Adrenal gland (tissue), 12 donors: ENCODE data around the gene OSR1. TPM values are rescaled to one million over a fixed set of nuclear protein-coding genes. Genes with fewer than 3 reads are reported as not detected.

ENCODE experiments used
- DNase-seq, 7 donors: peaks; one replicate each; pipeline ENCODE4 v3.0.0-alpha.2; 2019 to 2020
- H3K27ac ChIP-seq, 5 donors: fragments of 200-600 bp; sonication (generic) in 4 of 5; 1 replicate in 3 of 5; 2 replicates in 2 of 5; pipeline versions ENCODE4 v1.5.1 to v1.8.0; 2016 to 2020; ENCODE audit warnings: mild to moderate bottlenecking in 1 of 5
- H3K27me3 ChIP-seq: fragments of 200-600 bp; 2 replicates; pipeline ENCODE4 v1.8.0; 2021
- H3K36me3 ChIP-seq, 2 donors: fragments of 200-600 bp; replicated peaks in 1 of 2; 1 replicate in 1 of 2; 2 replicates in 1 of 2; pipeline versions ENCODE4 v1.5.1 to v1.8.0; 2018 to 2022
- H3K4me1 ChIP-seq, 2 donors: fragments of 200-600 bp; replicated peaks in 1 of 2; 1 replicate in 1 of 2; 2 replicates in 1 of 2; pipeline versions ENCODE4 v1.5.1 to v1.8.0; 2018 to 2021
- H3K4me3 ChIP-seq, 4 donors: fragments of 200-600 bp; sonication (generic) in 3 of 4; one replicate each; pipeline ENCODE4 v1.5.1; 2016 to 2018
- H3K9me3 ChIP-seq, 3 donors: fragments of 200-600 bp; sonication (generic) in 1 of 3; replicated peaks in 1 of 3; 1 replicate in 2 of 3; 2 replicates in 1 of 3; pipeline versions ENCODE4 v1.5.1 to v1.8.0; 2016 to 2021
- POLR2A ChIP-seq, 2 donors: fragments of 450-650 bp; IDR thresholded peaks; one replicate each; pipeline ENCODE4 v1.6.1; 2017; ENCODE audit warnings: antibody characterized with exemption in 2 of 2, mild to moderate bottlenecking in 2 of 2, moderate library complexity in 1 of 2
- WGBS, 4 donors: extraction: QIAGEN DNeasy Blood & Tissue Kit in 2 of 4; methylation state at CpG; one replicate each; pipeline versions ENCODE4 v1.1.5 to v1.1.7; 2013 to 2017; 5-methylcytosine and 5-hydroxymethylcytosine counted together
- intact Hi-C, 2 donors: fragments of 100-400 bp; cut with DNase I; formaldehyde crosslinking; loops; one replicate each; pipeline versions ENCODE4 v1.14.1 to v1.15.0; 2022 to 2023
- polyA plus RNA-seq, 3 donors: library from polyadenylated mRNA; stranded (reverse); fragments of 200-250 nt in 2 of 3; fragments of 350-450 nt in 1 of 3; fragmentation: Illumina TruSeq in 1 of 3; extraction: RNeasy Lipid Tissue Mini Kit (QIAGEN cat#74804) in 1 of 3; gene quantifications; one replicate each; pipeline ENCODE4 v1.2.3, GENCODE V29; 2013 to 2014
- total RNA-seq, 9 donors: library from RNA; depleted of rRNA in 4 of 9; stranded (reverse); fragments of >200 nt in 4 of 9; fragments of 120-200 nt in 1 of 9; fragmentation: NEBNext Ultra II Directional in 1 of 9; extraction: Animal tissue kit (Norgen Biotek cat#: 25700) in 1 of 9; gene quantifications; one replicate each; pipeline versions ENCODE4 v1.1.0 to v1.2.4, GENCODE V29; 2013 to 2023
- TF ChIP-seq, protein P1 (sequence below), 6 experiments: fragments of 450-650 bp in 4 of 6; fragments of 200-600 bp in 2 of 6; sonication (generic) in 1 of 6; IDR thresholded peaks; 1 replicate in 5 of 6; 2 replicates in 1 of 6; pipeline versions ENCODE4 v1.5.1 to v1.8.0; 2016 to 2021; ENCODE audit warnings: antibody characterized with exemption in 6 of 6, mild to moderate bottlenecking in 2 of 6, moderate library complexity in 1 of 6
- donor health status: healthy with polysubstance abuse.
- donor health status: Bipolar disorder and iron deficiency.
- donor health status: DM: yes; HTN: yes; CAD: no.
- donor health status: DM: no; HTN: no; CAD: no.
- donor health status: DM: no; HTN: no; CAD: no.
- donor health status: DM: yes; HTN: yes; CAD: no.

The OSR1 gene
- total and polyA plus RNA-seq, 12 donors, result 0.61 to 7.9 (median 2.4) TPM

DNA sequence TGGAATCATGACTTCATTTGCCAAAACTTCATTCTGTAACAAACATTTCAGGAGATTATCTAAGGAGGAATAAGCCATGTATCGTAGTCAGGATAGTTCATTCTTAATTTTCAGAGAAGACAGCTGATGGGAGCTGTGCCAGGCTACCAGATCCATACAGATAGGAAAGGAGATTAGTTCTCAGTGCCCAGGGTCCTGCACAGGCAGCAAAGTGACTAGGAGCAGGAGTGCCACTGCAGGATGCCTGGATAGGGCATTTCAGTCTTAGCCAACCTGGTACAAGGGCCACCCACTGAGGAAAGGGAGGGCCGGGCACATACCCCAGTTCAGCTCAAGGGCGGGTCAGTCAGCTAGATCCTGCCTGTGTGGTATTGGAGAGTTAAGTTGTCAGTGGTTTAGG is 6.7 kb upstream of the OSR1 start:
- H3K4me1 ChIP-seq, result peaks cover 0 to 14% of the 10 kb centered on the region in 2 donors
- H3K27ac ChIP-seq, result no peak overlapping the region
- TF ChIP-seq POLR2A (IDR thresholded peaks at IDR 0.05), result no peak
- TF ChIP-seq, protein P1, sequence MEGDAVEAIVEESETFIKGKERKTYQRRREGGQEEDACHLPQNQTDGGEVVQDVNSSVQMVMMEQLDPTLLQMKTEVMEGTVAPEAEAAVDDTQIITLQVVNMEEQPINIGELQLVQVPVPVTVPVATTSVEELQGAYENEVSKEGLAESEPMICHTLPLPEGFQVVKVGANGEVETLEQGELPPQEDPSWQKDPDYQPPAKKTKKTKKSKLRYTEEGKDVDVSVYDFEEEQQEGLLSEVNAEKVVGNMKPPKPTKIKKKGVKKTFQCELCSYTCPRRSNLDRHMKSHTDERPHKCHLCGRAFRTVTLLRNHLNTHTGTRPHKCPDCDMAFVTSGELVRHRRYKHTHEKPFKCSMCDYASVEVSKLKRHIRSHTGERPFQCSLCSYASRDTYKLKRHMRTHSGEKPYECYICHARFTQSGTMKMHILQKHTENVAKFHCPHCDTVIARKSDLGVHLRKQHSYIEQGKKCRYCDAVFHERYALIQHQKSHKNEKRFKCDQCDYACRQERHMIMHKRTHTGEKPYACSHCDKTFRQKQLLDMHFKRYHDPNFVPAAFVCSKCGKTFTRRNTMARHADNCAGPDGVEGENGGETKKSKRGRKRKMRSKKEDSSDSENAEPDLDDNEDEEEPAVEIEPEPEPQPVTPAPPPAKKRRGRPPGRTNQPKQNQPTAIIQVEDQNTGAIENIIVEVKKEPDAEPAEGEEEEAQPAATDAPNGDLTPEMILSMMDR (IDR thresholded peaks at IDR 0.05), result no peak
- H3K27me3 ChIP-seq, result peaks cover 11% of the 10 kb centered on the region
- WGBS, 4 donors, result 67 to 72% (median 71%) methylated on average over 3 of the region's 3 CpGs
- intact Hi-C loops, result loop anchor here in 1 of 2 donors (10.0 kb wide), 2 partner anchors 480 to 840 kb away; no protein-coding TSS in a partner anchor
- H3K36me3 ChIP-seq, result no peaks in the 10 kb centered on the region
- no peak overlapping the region for H3K4me3 ChIP-seq
- DNase-seq, result no peak
- no peaks in the 10 kb centered on the region for H3K9me3 ChIP-seq

DNA sequence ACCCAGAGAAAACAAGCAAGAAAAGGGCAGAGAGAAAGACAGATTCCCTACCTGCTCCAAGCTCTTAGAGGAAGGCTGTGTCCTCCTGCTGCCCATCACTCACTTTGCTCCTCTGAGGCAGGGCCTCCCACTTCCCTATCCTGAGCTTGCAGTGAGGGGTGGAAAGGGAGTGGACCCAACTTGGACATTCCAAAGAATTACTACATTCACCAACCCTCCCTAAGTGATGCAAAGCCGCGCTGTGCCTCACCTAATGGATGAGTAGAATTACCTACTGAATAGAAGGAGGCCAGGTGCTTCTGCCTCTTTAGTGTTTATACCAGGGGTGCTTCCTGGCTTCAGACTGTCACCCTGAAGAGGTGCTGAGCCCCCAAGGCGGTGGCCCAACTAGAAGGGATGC is 5.6 kb upstream of the OSR1 start:
- TF ChIP-seq, protein P1 (IDR thresholded peaks at IDR 0.05), result no peak
- no peak for TF ChIP-seq POLR2A (IDR thresholded peaks at IDR 0.05)
- DNase-seq, result no peak
- 39 to 62% (median 52%) methylated on average over 3 of the region's 3 CpGs for WGBS, 4 donors
- peaks cover 0 to 14% of the 10 kb centered on the region in 2 donors for H3K4me1 ChIP-seq
- no peak overlapping the region for H3K27ac ChIP-seq
- no peak overlapping the region for H3K4me3 ChIP-seq
- H3K27me3 ChIP-seq, result peaks cover 12% of the 10 kb centered on the region
- intact Hi-C loops, result loop anchor here in 1 of 2 donors (10.0 kb wide), 2 partner anchors 479 to 839 kb away; no protein-coding TSS in a partner anchor
- no peaks in the 10 kb centered on the region for H3K9me3 ChIP-seq
- no peaks in the 10 kb centered on the region for H3K36me3 ChIP-seq

DNA sequence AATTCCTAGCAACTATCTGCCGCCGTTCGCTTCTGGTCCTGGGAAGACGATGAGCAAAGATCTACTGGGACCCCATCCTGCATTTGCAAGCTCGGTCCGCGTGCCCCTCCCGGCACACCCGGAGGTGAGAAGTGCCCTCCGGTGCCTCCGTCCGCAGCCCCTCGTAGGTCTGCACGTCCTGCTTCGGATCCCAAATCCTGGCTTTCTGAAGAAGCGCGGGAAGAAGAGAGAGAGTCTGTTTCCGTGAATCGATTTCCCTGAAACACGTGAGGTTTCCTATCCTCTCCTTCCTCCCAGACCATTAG is 5.0 kb upstream of the OSR1 start:
- intact Hi-C loops, result loop anchor here in 1 of 2 donors (2.0 to 10.0 kb wide), 3 partner anchors 479 to 839 kb away; no protein-coding TSS in a partner anchor
- peaks cover 12% of the 10 kb centered on the region for H3K27me3 ChIP-seq
- no peak for TF ChIP-seq POLR2A (IDR thresholded peaks at IDR 0.05)
- TF ChIP-seq, protein P1 (IDR thresholded peaks at IDR 0.05), result no peak
- no peak for DNase-seq
- peak overlapping the region in 2 of 4 donors; percentile 44 to 70 for H3K4me3 ChIP-seq
- no peaks in the 10 kb centered on the region for H3K9me3 ChIP-seq
- 2 to 3% (median 3%) methylated on average over 20 of the region's 20 CpGs for WGBS, 4 donors
- no peaks in the 10 kb centered on the region for H3K36me3 ChIP-seq
- peaks cover 5 to 18% of the 10 kb centered on the region in 2 donors for H3K4me1 ChIP-seq
- H3K27ac ChIP-seq, result no peak overlapping the region

DNA sequence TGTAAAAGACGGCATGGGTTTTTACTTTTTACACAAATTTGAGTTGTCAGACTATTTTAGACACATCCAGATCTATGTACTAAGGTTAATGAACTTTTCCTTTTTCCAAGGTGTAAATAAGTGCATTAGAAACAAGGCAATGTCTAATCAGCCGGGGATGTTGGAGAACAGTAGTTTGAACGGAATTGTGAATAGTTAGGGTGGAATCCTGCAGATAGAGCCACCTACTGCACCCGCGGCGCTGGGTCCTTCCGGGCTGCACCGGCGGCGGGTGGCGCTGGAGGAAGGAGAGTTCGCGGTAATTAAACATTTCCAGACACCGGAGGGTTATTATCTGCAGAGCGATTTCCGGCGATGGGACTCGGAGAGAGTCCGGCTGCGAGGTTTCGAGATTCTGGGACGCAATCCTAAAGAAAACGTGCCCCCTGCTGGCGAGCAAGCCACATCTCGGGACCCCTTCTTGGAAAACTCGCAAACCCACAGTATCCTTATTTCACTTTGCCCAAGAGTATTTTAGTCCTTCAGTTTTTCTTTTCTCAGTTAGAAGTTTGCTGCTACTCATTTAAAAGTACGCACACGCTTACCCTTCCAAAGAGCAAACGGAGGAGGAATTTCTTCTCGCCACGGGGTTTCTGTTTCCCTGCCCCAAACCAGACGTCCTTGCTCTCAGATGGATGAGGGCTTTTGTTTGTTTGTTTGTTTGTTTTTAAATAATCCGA is 4.5 kb upstream of the OSR1 start:
- 0 to 1% (median 1%) methylated on average over 31 to 33 of the region's 33 CpGs for WGBS, 4 donors
- H3K4me1 ChIP-seq, result peaks cover 5 to 21% of the 10 kb centered on the region in 2 donors
- intact Hi-C loops, result loop anchor here in 1 of 2 donors (2.0 to 10.0 kb wide), 3 partner anchors 478 to 838 kb away; no protein-coding TSS in a partner anchor
- DNase-seq, result peak; percentile 81 to 90 (median 87)
- H3K27me3 ChIP-seq, result peaks cover 14% of the 10 kb centered on the region
- peak overlapping the region in 2 of 5 donors; percentile 41 to 68 for H3K27ac ChIP-seq
- TF ChIP-seq, protein P1 (IDR thresholded peaks at IDR 0.05), result peak; percentile 72 to 83 (median 80)
- peak in 1 of 2 donors; percentile 28 for TF ChIP-seq POLR2A (IDR thresholded peaks at IDR 0.05)
- peak overlapping the region; percentile 31 to 72 (median 57) for H3K4me3 ChIP-seq
- H3K36me3 ChIP-seq, result no peaks in the 10 kb centered on the region
- H3K9me3 ChIP-seq, result no peaks in the 10 kb centered on the region
